Measurements from ENCODE around the gene EP300.
"Not testable (repeated sequence)": the region's sequence is repeated elsewhere in the genome, so short reads cannot be mapped to it uniquely, and the experiment has no call there.

EP300 gene

DNA sequence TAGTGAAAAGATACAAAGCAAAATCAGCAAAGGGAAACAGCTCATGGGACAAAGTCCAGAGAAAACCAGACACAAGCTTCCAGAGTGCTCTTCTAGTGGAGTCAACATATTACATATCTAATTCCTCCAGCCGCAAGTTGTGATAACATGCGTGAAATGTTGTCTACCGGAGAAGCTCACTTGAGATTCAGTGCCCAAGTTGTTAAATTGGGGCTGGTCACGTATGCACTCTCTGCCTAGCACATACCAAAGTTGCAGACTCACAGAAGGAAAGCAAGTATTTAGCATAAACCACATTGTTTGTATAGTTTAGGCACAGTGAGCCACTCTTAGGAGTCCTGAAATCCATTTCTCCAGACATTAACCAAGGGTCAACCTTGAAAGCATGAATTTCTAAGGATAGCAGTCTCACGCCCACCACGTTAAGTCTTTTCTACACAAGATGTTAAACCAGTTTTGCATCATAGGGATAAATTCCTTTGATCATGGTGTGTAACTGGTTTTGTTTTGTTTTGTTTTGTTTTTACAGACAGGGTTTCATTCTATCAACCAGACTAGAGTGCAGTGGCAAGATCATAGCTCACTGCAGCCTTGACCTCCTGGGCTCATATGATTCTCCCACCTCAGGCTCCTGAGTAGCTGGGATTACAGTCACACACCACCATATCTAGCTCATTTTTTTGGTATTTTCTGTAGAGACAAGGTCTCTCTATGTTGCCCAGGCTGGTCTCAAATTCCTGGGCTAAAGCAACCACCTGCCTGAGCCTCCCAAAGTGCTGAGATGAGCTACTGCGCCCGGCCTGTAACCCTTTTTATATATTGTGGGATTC, 39.5 kb upstream of the EP300 start:
- in situ Hi-C loops (cut with MboI; ENCODE audit: low pct_unique_long_range_greater_than_20kb, low sequenced_read_pairs, unreplicated experiment) = no loop called here
- no peak for TF ChIP-seq CTCF (IDR thresholded peaks at IDR 0.05; ENCODE audit: extremely low read depth, insufficient read depth, missing control alignments)
- no peak for DNase-seq (ENCODE audit: low spot score)

DNA sequence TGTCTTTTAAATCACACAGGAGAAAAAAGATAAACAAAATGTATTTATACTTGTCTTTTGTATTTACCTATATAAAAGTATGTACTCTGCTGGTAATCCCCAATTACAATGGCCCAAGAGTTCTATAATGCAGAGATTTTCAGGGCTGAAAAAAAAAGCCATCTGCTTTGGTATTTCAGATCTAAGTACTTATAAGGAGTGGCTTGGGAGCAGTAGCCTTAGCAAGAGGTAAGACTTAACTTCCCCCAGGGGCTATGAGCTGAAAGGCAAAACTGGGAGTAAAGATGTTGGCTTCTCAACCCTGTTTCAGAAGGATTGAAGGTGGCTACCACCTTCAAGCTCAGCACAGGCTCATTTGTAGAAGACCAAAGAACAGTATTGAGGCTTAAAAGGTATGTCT, 35.3 kb upstream of the EP300 start:
- no peak for TF ChIP-seq CTCF (IDR thresholded peaks at IDR 0.05; ENCODE audit: extremely low read depth, insufficient read depth, missing control alignments)
- in situ Hi-C loops (cut with MboI; ENCODE audit: low pct_unique_long_range_greater_than_20kb, low sequenced_read_pairs, unreplicated experiment) = no loop called here
- no peak for DNase-seq (ENCODE audit: low spot score)

GRCh38 chr22:41062146-41062545, 30.2 kb upstream of the EP300 start:
- TF ChIP-seq CTCF (IDR thresholded peaks at IDR 0.05; ENCODE audit: extremely low read depth, insufficient read depth, missing control alignments) = no peak
- no peak for DNase-seq (ENCODE audit: low spot score)
- in situ Hi-C loops (cut with MboI; ENCODE audit: low pct_unique_long_range_greater_than_20kb, low sequenced_read_pairs, unreplicated experiment) = no loop called here

DNA sequence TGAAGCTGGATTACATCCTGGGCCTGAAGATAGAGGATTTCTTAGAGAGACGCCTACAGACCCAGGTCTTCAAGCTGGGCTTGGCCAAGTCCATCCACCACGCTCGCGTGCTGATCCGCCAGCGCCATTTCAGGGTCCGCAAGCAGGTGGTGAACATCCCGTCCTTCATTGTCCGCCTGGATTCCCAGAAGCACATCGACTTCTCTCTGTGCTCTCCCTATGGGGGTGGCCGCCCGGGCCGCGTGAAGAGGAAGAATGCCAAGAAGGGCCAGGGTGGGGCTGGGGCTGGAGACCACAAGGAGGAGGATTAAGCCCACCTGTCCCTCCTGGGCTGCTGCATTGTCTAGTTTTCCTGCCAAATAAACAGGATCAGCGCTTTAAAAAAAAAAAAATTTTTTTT, 28.1 kb upstream of the EP300 start:
- in situ Hi-C loops (cut with MboI; ENCODE audit: low pct_unique_long_range_greater_than_20kb, low sequenced_read_pairs, unreplicated experiment); DNase-seq (ENCODE audit: low spot score): not testable (repeated sequence)

GRCh38 chr22:41066341-41066740, 26.1 kb upstream of the EP300 start:
- in situ Hi-C loops (cut with MboI; ENCODE audit: low pct_unique_long_range_greater_than_20kb, low sequenced_read_pairs, unreplicated experiment); DNase-seq (ENCODE audit: low spot score): not testable (repeated sequence)

GRCh38 chr22:41067968-41068367, 24.4 kb upstream of the EP300 start:
- in situ Hi-C loops (cut with MboI; ENCODE audit: low pct_unique_long_range_greater_than_20kb, low sequenced_read_pairs, unreplicated experiment); DNase-seq (ENCODE audit: low spot score): not testable (repeated sequence)

GRCh38 chr22:41070665-41071331, 21.6 kb upstream of the EP300 start:
- in situ Hi-C loops (cut with MboI; ENCODE audit: low pct_unique_long_range_greater_than_20kb, low sequenced_read_pairs, unreplicated experiment) = no loop called here
- TF ChIP-seq CTCF (IDR thresholded peaks at IDR 0.05; ENCODE audit: extremely low read depth, insufficient read depth, missing control alignments) = no peak
- DNase-seq (ENCODE audit: low spot score) = no peak

- no peak for DNase-seq (ENCODE audit: low spot score)
- in situ Hi-C loops (cut with MboI; ENCODE audit: low pct_unique_long_range_greater_than_20kb, low sequenced_read_pairs, unreplicated experiment) = no loop called here
- no peak for TF ChIP-seq CTCF (IDR thresholded peaks at IDR 0.05; ENCODE audit: extremely low read depth, insufficient read depth, missing control alignments)
Measured at GRCh38 chr22:41074061-41074460, 18.3 kb upstream of the EP300 start.
